Measurements from ENCODE around the gene TEAD1. TPM values are rescaled to one million over a fixed set of nuclear protein-coding genes. Genes with fewer than 3 reads are reported as not detected.

The TEAD1 gene
- total RNA-seq (2022; extraction: Qiagen RNA extraction), result 45.9 to 85.1 TPM (median 73.5 TPM) in 5 replicates

DNA sequence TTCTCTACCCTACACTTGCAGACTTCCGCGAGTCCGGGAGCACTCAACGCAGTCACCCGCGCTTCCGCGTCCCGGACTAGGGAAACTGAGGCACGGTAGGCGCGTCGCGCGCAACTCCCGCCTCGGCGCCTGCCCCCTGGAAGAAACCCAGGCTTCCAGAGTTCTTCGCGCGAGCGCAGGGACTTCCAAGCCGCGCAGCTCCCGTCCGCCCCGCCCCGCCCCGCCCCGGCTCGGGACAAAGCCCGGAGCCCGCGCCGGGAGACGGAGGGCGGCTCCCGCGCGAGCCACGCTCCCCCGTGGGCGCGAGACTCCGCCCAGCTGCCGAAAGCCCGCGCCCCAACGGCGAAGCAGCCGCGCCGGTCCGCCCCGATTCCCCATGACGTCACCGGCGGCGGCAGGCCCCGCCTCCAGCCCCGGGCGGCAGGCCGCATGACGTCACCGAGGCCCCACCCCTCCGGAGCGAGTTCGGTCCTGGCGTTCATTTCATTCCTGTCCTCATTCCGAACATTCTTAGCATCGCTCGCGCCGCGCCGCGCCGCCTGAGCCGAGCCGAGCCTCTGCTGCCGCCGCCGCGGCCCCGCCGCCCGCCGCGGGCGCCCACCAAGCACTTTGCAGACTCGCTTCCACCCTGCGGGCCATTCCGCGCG is at the start of gene TEAD1:
TSS of gene TEAD1 (plus strand) at position 498 of the 647 bp plus-strand sequence.

Data from A549 treated with Hydrocortisone at 1 μM for 4 hours (cell line).